GM12878 (cell line): Measurements from ENCODE around the gene ARMC9. TPM values are rescaled to one million over a fixed set of nuclear protein-coding genes. Genes with fewer than 3 reads are reported as not detected.

Experiments
- E4F1 ChIP-seq: fragments of 450-650 bp; IDR thresholded peaks from 2 replicates; pipeline ENCODE4 v1.6.1; 2018; ENCODE audit warnings: borderline replicate concordance, mild to moderate bottlenecking; ENCODE audit not compliant: partially characterized antibody
- GABPA ChIP-seq: IDR thresholded peaks from 2 replicates; pipeline ENCODE4 v1.6.1; 2014; ENCODE audit warnings: antibody characterized with exemption, low read depth, mild to moderate bottlenecking, inconsistent platforms
- IRF4 ChIP-seq: IDR thresholded peaks from 2 replicates; pipeline ENCODE4 v1.6.1; 2011; ENCODE audit warnings: low read depth, low read length
- KAT2A ChIP-seq: conservative IDR thresholded peaks from 2 replicates; pipeline ENCODE4 v1.6.1; 2011; ENCODE audit warnings: low read depth, low read length; ENCODE audit not compliant: control insufficient read depth
- NBN ChIP-seq: fragments of 450-650 bp; IDR thresholded peaks from 2 replicates; pipeline ENCODE4 v1.6.1; 2016
- NRF1 ChIP-seq: conservative IDR thresholded peaks from 2 replicates; pipeline ENCODE4 v1.6.1; 2011; ENCODE audit warnings: mild to moderate bottlenecking, low read depth, low read length, improper control_type of control experiment
- SREBF1 ChIP-seq: IDR thresholded peaks from 2 replicates; pipeline ENCODE4 v1.6.1; 2012; ENCODE audit warnings: mild to moderate bottlenecking, low read length
- polyA plus RNA-seq, 11 experiments: library from polyadenylated mRNA; depleted of rRNA in 4 of 11; unstranded in 6 of 11; stranded (reverse) in 5 of 11; fragments of >200 nt; fragmentation: Nextera tagmentation in 4 of 11; fragmentation: Illumina TruSeq in 1 of 11; extraction: Ambion mirVana in 4 of 11; extraction: Trizol in 1 of 11; gene quantifications; 1 replicate in 1 of 11; 2 replicates in 10 of 11; pipeline versions ENCODE4 v1.2.1 to v1.2.3, GENCODE V29; 2011 to 2016; ENCODE audit warnings: inconsistent platforms in 2 of 11, missing spikeins in 2 of 11, low read depth in 1 of 11
- total RNA-seq, 4 experiments: library from RNA; depleted of rRNA in 3 of 4; stranded (reverse); fragments of >200 nt in 3 of 4; fragmentation: Illumina TruSeq in 1 of 4; extraction: Trizol in 1 of 4; gene quantifications; 2 replicates each; pipeline versions ENCODE4 v1.2.1 to v1.2.3, GENCODE V29; 2013 to 2021
- TF ChIP-seq, protein P1 (sequence below): fragments of 150-350 bp; IDR thresholded peaks from 2 replicates; pipeline ENCODE4 v1.6.1; 2016; ENCODE audit warnings: low read depth, low read length
- TF ChIP-seq, protein P2 (sequence below): fragments of 450-650 bp; IDR thresholded peaks from 2 replicates; pipeline ENCODE4 v1.6.1; 2016; ENCODE audit warnings: mild to moderate bottlenecking, moderate library complexity, borderline replicate concordance

ARMC9 gene
- total and polyA plus RNA-seq, 10 of the 15 experiments (the other 5 are each of a cell fraction or from before 2014, with no cell fraction given), result 3.8 to 21.8 (median 10.4) TPM

DNA sequence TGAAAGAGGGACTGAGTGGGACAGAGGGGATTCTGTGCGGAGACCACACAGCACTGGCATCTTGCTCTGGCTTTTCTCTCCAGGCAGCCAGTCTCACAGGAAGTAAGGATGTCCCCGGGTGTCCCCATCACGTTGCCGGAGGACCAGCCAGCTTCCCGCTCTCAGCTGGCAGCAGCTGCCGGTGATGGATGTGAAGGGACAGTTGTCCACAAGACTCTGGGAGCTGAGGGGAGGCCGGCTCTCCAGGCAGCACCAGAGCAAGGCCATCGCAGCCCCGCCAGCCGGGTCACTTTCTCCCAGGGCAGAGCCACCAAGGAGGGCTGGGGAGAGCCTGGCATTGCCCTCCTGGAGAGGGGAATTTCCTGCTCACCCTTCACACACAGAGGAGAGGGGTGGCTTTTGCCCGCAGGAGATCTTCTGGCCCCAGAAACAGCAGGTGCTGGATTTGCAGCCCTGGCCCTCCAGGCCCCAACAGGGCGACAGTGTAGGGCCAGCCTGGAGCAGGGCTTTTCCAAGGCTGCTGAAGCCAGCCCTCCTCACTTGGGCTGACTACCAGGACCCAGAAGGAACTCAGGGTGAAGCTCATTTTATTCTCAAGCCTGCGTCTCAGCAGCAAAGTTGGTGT, 173.1 kb downstream of the ARMC9 start (continued):
- TF ChIP-seq, protein P1, sequence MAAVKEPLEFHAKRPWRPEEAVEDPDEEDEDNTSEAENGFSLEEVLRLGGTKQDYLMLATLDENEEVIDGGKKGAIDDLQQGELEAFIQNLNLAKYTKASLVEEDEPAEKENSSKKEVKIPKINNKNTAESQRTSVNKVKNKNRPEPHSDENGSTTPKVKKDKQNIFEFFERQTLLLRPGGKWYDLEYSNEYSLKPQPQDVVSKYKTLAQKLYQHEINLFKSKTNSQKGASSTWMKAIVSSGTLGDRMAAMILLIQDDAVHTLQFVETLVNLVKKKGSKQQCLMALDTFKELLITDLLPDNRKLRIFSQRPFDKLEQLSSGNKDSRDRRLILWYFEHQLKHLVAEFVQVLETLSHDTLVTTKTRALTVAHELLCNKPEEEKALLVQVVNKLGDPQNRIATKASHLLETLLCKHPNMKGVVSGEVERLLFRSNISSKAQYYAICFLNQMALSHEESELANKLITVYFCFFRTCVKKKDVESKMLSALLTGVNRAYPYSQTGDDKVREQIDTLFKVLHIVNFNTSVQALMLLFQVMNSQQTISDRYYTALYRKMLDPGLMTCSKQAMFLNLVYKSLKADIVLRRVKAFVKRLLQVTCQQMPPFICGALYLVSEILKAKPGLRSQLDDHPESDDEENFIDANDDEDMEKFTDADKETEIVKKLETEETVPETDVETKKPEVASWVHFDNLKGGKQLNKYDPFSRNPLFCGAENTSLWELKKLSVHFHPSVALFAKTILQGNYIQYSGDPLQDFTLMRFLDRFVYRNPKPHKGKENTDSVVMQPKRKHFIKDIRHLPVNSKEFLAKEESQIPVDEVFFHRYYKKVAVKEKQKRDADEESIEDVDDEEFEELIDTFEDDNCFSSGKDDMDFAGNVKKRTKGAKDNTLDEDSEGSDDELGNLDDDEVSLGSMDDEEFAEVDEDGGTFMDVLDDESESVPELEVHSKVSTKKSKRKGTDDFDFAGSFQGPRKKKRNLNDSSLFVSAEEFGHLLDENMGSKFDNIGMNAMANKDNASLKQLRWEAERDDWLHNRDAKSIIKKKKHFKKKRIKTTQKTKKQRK, result no peak
- TF ChIP-seq SREBF1 (no peak), NBN (no peak), NRF1 (no peak), E4F1 (no peak), GABPA (no peak), KAT2A (no peak), IRF4 (no peak)
- TF ChIP-seq, protein P2, sequence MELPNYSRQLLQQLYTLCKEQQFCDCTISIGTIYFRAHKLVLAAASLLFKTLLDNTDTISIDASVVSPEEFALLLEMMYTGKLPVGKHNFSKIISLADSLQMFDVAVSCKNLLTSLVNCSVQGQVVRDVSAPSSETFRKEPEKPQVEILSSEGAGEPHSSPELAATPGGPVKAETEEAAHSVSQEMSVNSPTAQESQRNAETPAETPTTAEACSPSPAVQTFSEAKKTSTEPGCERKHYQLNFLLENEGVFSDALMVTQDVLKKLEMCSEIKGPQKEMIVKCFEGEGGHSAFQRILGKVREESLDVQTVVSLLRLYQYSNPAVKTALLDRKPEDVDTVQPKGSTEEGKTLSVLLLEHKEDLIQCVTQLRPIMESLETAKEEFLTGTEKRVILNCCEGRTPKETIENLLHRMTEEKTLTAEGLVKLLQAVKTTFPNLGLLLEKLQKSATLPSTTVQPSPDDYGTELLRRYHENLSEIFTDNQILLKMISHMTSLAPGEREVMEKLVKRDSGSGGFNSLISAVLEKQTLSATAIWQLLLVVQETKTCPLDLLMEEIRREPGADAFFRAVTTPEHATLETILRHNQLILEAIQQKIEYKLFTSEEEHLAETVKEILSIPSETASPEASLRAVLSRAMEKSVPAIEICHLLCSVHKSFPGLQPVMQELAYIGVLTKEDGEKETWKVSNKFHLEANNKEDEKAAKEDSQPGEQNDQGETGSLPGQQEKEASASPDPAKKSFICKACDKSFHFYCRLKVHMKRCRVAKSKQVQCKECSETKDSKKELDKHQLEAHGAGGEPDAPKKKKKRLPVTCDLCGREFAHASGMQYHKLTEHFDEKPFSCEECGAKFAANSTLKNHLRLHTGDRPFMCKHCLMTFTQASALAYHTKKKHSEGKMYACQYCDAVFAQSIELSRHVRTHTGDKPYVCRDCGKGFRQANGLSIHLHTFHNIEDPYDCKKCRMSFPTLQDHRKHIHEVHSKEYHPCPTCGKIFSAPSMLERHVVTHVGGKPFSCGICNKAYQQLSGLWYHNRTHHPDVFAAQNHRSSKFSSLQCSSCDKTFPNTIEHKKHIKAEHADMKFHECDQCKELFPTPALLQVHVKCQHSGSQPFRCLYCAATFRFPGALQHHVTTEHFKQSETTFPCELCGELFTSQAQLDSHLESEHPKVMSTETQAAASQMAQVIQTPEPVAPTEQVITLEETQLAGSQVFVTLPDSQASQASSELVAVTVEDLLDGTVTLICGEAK, result no peak
